Keratinocyte (primary cell): ENCODE data around the gene LCORL. TPM values are rescaled to one million over a fixed set of nuclear protein-coding genes. Genes with fewer than 3 reads are reported as not detected.

Experiments
- DNase-seq: peaks from one replicate; pipeline ENCODE4 v3.0.0-alpha.2; 2011; ENCODE audit warnings: low read depth, missing footprints, low spot score
- FAIRE-seq: peaks from 2 replicates; lab custom pipeline; 2011; peaks lifted over from hg19 to GRCh38; lab: Jason Lieb, UNC
- H2AFZ ChIP-seq: 2 replicates; pipeline ENCODE4 v1.6.0; 2012; ENCODE audit warnings: low read length, control low read depth, inconsistent platforms; ENCODE audit not compliant: control insufficient read depth
- H3K27ac ChIP-seq: 2 replicates; pipeline ENCODE4 v1.5.1; 2011; ENCODE audit warnings: low read length; ENCODE audit not compliant: control insufficient read depth, insufficient read depth
- H3K27me3 ChIP-seq: 3 replicates; pipeline ENCODE4 v1.6.0; 2011; ENCODE audit warnings: low read length; ENCODE audit not compliant: control insufficient read depth, insufficient read depth; ENCODE audit errors: extremely low read depth
- H3K36me3 ChIP-seq, 2 experiments: 2 replicates in 1 of 2; 3 replicates in 1 of 2; pipeline ENCODE4 v1.5.1; 2011; ENCODE audit warnings: low read length in 2 of 2, mild to moderate bottlenecking in 1 of 2; ENCODE audit not compliant: control insufficient read depth in 2 of 2, insufficient read depth in 2 of 2; ENCODE audit errors: extremely low read depth in 1 of 2
- H3K4me1 ChIP-seq: 3 replicates; pipeline ENCODE4 v1.5.1; 2011; ENCODE audit warnings: low read length; ENCODE audit not compliant: control insufficient read depth, insufficient read depth; ENCODE audit errors: extremely low read depth
- H3K4me2 ChIP-seq: 3 replicates; pipeline ENCODE4 v1.6.0; 2011; ENCODE audit warnings: low read depth, low read length; ENCODE audit not compliant: control insufficient read depth, insufficient read depth; ENCODE audit errors: extremely low read depth
- H3K4me3 ChIP-seq, 3 experiments: fragments of 200-600 bp in 1 of 3; sonication (generic) in 1 of 3; 2 replicates in 2 of 3; 3 replicates in 1 of 3; pipeline ENCODE4 v1.5.1; 2011 to 2016; ENCODE audit warnings: low read length in 3 of 3, mild to moderate bottlenecking in 3 of 3, control low read depth in 2 of 3, inconsistent platforms in 1 of 3, low read depth in 1 of 3, mixed read lengths in 1 of 3, mixed run types in 1 of 3, moderate library complexity in 1 of 3; ENCODE audit not compliant: control insufficient read depth in 2 of 3, insufficient read depth in 2 of 3; ENCODE audit errors: extremely low read depth in 1 of 3
- H3K79me2 ChIP-seq: 2 replicates; pipeline ENCODE4 v1.6.0; 2012; ENCODE audit warnings: low read length; ENCODE audit not compliant: control insufficient read depth, insufficient read depth
- H3K9ac ChIP-seq: 3 replicates; pipeline ENCODE4 v1.6.0; 2011; ENCODE audit warnings: low read length; ENCODE audit not compliant: control insufficient read depth, insufficient read depth; ENCODE audit errors: extremely low read depth
- H3K9me1 ChIP-seq: 3 replicates; pipeline ENCODE4 v1.6.0; 2011; ENCODE audit warnings: low read length; ENCODE audit not compliant: control insufficient read depth, insufficient read depth; ENCODE audit errors: extremely low read depth
- H3K9me3 ChIP-seq: 2 replicates; pipeline ENCODE4 v1.5.1; 2012; ENCODE audit warnings: low read depth, low read length; ENCODE audit not compliant: control insufficient read depth
- H4K20me1 ChIP-seq: 3 replicates; pipeline ENCODE4 v1.6.0; 2011; ENCODE audit warnings: low read length; ENCODE audit not compliant: control insufficient read depth, insufficient read depth; ENCODE audit errors: extremely low read depth
- CTCF ChIP-seq, 3 experiments: IDR thresholded peaks in 1 of 3; conservative IDR thresholded peaks in 1 of 3; optimal IDR thresholded peaks in 1 of 3; 2 replicates in 2 of 3; 3 replicates in 1 of 3; pipeline versions ENCODE3 to v1.5.1; 2011; ENCODE audit warnings: low read length in 3 of 3, mild to moderate bottlenecking in 3 of 3, moderate library complexity in 2 of 3, control low read depth in 1 of 3, inconsistent platforms in 1 of 3; ENCODE audit not compliant: insufficient read depth in 2 of 3; ENCODE audit errors: extremely low read depth in 1 of 3
- EZH2 ChIP-seq: IDR thresholded peaks from one replicate; pipeline ENCODE4 v1.6.1; 2012; ENCODE audit warnings: inconsistent platforms, mild to moderate bottlenecking, low read length, moderate library complexity
- dilution Hi-C: fragments of 300-500 bp; cut with MboI; formaldehyde crosslinking; loops from one replicate; pipeline ENCODE4 v1.7.0; 2020; ENCODE audit warnings: low sequenced_read_pairs; ENCODE audit not compliant: extremely low pct_ligation_motif_present
- polyA plus RNA-seq, 5 experiments: library from polyadenylated mRNA; depleted of rRNA in 3 of 5; stranded (reverse) in 3 of 5; stranded (forward) in 1 of 5; unstranded in 1 of 5; fragments of >200 nt; gene quantifications; 1 replicate in 1 of 5; 2 replicates in 3 of 5; 3 replicates in 1 of 5; pipeline versions ENCODE4 v1.2.1 to v1.2.3, GENCODE V29; 2011 to 2012; ENCODE audit warnings: missing spikeins in 2 of 5, low read depth in 1 of 5, low replicate concordance in 1 of 5

LCORL gene
- polyA plus RNA-seq, 1 donor (not counting 4 experiments of a cell fraction or from before 2014, with no cell fraction given), result 3.3 TPM

GRCh38 chr4:17939054-17939453 is 82.5 kb downstream of the LCORL start:
- Histone ChIP-seq H3K36me3 (peaks cover 0 to 2% of the 10 kb centered on the region in 2 experiments), H3K4me2 (no peak overlapping the region), H3K4me3 (no peak overlapping the region), H3K4me1 (peaks cover 13% of the 10 kb centered on the region), H3K9ac (no peak overlapping the region), H3K27me3 (no peaks in the 10 kb centered on the region), H3K9me3 (no peaks in the 10 kb centered on the region), H3K27ac (no peak overlapping the region), H4K20me1 (no peaks in the 10 kb centered on the region), H3K79me2 (no peaks in the 10 kb centered on the region), H2AFZ (no peak overlapping the region), H3K9me1 (no peaks in the 10 kb centered on the region)
- FAIRE-seq (no peak), DNase-seq (no peak)
- TF ChIP-seq CTCF (optimal IDR thresholded peaks at IDR 0.05 in 1 of 3, IDR thresholded peaks at IDR 0.05 in 1 of 3, conservative IDR thresholded peaks at IDR 0.05 in 1 of 3; ENCODE audit: extremely low read depth in 1 of 3, insufficient read depth in 2 of 3, low read length in 3 of 3), result no peak
- no peak for TF ChIP-seq EZH2
- dilution Hi-C loops, result no loop called here

- no peak for DNase-seq
- FAIRE-seq, result no peak
- H3K79me2 ChIP-seq, result no peaks in the 10 kb centered on the region
These were observed 87.3 kb downstream of the LCORL start for GRCh38 chr4:17934286-17934685.

More at GRCh38 chr4:17934286-17934685, 87.3 kb downstream of the LCORL start:
- Histone ChIP-seq H3K4me3 (no peak overlapping the region), H3K4me2 (no peak overlapping the region), H4K20me1 (no peaks in the 10 kb centered on the region), H2AFZ (no peak overlapping the region), H3K4me1 (peaks cover 12% of the 10 kb centered on the region), H3K27me3 (no peaks in the 10 kb centered on the region), H3K36me3 (peaks cover 0 to 2% of the 10 kb centered on the region in 2 experiments), H3K9me3 (no peaks in the 10 kb centered on the region), H3K9me1 (no peaks in the 10 kb centered on the region), H3K9ac (no peak overlapping the region), H3K27ac (no peak overlapping the region)
- TF ChIP-seq CTCF (optimal IDR thresholded peaks at IDR 0.05 in 1 of 3, IDR thresholded peaks at IDR 0.05 in 1 of 3, conservative IDR thresholded peaks at IDR 0.05 in 1 of 3; ENCODE audit: extremely low read depth in 1 of 3, insufficient read depth in 2 of 3, low read length in 3 of 3), result no peak
- no peak for TF ChIP-seq EZH2
- dilution Hi-C loops, result no loop called here
